NCI-H2107 (cell line): ENCODE measurements around the gene NMRAL1.

Source experiments
- DNase-seq: peaks from one replicate; lab custom pipeline; 2025; lab: John Stamatoyannopoulos, UW

The NMRAL1 gene

DNA sequence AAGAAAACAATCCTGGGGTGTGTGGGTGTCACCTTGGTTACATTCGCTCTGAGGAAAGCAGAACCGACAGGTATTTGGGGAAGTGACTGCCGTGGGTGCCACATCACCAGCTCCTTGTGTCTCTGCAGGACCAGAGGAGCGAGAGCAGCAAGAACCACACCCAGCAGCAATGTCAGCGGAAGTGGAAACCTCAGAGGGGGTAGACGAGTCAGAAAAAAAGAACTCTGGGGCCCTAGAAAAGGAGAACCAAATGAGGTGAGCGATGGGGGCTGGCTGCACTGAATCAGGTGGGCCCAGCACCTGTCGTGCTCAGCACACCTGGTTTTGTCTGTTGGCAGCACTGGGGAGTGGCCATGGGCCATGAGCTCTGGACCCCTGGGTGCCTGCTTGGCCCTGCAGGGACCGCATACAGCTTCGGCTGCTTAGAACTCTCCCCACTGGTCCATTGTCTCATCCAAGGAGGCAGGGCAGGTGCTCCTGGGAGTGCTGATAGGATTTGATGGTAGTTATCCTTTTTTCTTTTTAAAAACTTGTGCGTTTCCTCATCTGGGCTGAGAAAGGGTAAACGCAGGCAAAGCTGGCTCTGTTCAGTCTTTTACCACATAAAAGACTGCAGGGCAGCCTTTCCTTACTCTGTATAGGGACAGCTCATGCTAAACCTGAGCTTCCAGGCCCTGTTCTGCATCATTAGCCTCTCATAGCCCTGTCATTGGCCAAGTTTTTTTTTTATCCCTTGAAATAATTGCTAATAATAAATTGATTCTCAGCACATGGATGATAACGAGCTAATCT, 31.1 kb upstream of the NMRAL1 start:
- DNase-seq = no peak

DNA sequence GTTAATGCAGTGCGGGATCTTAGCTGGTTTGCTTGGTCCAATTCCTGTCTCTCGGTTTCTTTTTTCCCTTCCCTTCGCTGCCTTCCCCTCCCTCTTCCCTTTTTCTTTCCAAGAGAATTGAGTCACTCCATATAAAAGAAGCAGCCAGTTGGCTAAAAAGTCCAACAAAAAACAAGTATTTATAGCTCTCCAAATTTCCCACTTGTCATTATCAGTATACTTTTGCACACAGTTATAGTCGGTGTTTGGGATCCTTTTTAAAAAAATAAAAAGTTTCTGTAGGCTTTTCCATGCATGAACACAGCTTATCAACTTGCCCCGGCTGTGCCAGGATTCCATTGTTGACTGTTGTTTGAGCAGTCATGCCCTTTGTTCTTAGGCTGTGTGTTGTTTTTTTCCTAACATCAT, 26.6 kb upstream of the NMRAL1 start:
- no peak for DNase-seq

DNA sequence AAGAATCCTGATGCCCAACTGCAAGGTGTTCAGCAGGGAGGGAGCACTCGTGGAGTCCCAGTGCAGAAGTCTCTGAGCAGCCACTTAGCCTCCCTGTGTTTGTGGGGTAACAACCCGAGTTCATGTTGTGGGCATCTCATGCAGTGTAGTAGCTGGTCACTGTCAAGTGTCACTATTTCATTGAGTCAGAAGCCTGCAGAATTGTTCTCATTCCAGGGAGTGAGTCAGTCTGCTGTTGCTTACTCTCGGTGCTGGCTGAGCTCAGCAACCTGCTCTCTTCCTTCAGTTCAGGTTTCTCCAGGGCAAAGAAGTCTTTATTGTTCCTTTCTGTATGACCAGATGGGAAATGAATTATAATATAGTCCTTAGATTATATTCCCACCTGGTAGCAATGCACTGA, 25.8 kb upstream of the NMRAL1 start:
- DNase-seq = no peak

- no peak for DNase-seq
Measured at GRCh38 chr16:4499196-4499555, 24.8 kb upstream of the NMRAL1 start.

- DNase-seq = no peak
Measured at GRCh38 chr16:4498546-4499195, 24.2 kb upstream of the NMRAL1 start.

DNA sequence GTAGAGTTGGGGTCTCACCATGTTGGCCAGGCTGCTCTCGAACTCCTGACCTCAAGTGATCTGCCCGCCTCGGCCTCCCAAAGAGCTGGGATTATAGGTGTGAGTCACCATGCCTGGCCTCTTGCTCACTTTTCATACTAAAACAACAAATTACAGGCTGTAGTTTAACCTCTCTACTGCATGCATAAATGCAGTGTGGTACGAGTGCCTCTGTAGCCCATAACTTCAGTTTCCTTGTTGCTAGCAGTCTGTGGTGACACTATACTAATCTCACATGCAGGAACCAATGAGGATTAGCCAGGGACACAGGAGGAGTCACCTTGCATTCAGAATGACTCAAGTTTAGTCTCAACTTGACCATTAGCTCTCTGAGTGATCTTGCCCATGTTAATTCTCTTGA, 21.9 kb upstream of the NMRAL1 start:
- no peak for DNase-seq

DNA sequence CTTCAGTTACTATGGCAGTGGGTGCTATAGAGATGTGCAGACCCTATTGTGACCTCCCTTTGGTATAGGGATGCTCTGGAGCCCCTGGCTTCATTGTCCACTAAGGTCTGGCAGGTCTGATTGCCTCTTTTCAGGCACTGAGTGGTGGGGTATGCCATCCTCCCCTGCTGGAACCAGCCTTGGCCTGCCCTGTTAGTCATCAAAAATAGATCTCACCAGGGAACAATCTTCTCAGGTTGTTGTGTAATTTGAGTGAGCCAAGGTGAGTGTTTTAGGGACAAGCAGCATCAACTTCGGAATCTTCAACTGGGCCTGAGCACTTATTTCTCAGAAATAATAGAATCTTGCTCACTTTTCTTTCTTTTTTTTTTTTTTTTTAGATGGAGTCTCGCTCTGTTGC, 21.3 kb upstream of the NMRAL1 start:
- no peak for DNase-seq

DNA sequence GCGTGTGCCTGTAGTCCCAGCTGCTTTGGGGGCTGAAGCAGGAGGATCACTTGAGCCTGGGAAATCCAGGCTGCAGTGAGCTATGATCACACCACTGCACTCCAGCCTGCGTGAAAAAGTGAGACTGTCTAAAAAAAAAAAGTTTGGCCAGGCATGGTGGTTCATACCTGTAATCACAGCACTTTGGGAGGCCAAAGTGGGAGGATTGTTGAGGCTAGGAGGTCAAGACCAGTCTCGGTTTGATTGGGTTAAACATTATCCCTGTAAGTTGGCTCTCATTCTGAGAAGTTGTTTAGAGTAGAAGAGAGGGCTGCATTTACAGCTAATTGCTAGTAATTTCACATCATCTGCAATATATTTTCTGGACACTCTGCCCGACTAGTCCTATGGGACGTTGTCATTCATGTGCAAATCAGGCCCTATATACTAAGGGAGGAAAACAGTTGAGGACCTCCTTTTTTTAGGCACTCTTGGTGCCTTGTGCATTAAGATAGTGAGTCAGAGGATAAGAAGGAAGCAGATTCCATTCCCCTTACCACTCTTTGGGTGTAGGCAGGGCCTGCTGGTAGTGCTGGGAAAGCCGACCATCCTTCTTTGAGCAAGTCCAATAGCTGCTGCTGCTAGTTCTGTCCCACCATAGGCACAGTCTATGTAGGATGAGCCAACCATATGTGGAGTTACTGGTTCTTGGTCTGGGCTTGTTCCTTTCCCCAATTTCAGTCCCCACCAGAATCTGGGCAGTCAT, 20.5 kb upstream of the NMRAL1 start:
- DNase-seq = no peak

DNA sequence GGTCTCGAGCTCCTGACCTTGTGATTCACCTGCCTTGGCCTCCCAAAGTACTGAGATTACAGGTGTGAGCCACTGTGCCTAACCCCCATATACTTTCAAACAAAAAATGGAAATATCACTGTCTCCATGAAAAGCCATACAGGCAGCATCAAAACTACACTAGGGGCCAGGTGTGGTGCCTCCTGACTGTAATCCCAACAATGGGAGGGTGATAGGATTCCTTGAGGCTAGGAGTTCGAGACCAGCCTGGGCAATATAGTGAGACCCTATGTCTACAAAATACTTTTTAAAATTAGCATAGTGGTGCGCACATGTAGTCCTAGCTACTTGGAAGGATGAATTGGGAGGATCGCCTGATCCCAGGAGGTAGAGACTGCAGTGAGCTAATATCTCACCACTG, 17.5 kb upstream of the NMRAL1 start:
- no peak for DNase-seq

GRCh38 chr16:4489030-4489429, 14.6 kb upstream of the NMRAL1 start:
- no peak for DNase-seq

- no peak for DNase-seq
Measured at GRCh38 chr16:4488499-4488967, 14.1 kb upstream of the NMRAL1 start.

DNA sequence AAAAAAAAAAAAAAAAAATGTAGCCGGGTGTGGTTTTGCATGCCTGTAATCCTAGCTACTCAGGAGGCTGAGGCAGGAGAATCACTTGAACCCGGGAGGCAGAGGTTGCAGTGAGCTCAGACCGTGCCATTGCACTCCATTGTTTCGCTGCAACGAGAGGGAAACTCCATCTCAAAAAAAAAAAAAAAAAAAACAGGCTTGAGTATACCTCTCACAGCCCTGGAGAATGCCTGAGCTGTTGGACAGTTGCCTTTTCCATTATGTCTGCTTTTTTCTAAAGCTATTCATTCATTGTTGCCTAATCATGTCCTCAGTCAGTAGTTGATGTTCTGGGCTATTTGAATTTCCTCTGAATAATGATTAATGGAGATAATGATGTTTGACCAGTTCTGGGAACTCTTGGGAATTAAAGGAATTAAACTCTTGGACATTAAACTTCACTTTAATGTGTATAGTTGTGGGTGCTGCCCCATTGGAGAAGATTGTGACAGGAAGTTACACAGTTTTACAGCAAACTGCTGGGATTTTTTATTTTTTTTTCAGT, 13.6 kb upstream of the NMRAL1 start:
- DNase-seq = no peak

DNA sequence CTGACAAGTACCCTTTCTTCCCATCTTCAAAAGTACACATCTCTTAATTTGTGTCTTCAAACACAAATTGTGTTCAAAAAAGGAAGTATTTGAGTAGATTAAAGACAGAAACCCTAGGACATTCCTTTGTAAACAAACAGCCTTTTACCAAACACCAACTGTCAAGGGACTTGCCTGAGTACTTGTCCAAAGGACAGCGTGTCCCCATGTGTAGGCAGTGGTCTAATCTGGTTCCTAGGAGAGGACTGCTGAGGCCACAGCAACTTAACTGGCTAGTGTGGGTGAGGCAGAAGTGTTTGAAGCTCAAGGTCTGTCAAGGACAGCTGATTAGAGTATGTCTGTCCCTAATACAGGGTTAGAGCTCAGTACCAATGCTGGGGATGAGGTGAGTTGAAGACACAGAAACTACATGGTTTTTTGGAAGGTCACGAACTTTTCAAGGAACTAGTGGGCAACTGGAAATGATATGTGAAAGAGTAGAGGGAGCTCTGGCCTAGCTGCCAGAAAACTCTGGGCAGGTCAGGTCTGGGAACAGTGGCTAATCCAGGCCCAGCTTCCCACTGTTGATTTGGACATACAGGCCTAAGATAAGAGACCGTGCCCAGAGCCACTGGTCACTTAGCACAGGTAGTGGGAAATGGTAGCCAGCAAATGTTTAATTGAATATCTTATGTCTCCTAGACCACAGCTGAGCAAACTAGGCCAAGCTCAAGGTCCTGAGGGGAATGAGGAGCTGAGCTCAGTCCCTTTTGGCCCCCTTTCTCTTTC, 11.9 kb upstream of the NMRAL1 start:
- no peak for DNase-seq

DNA sequence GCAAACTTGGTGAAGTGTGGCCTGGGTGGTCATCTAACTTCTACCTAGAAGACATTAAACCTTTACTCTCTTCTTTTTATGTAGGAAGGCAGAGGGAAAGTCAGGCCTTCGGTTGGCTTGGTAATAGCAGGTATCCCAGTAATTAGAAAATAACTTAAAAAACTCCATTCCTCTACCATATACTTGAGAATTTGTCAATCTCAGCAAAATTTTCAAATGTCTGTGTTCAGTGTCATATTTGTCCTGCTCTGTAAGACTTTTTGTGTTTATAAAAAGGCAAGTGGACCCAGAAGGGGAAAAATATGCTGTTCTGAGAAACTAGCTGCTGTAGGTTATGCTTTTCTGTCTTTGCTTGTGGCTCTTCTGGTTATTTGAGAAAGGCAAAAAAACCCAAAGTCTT, 7.5 kb upstream of the NMRAL1 start:
- DNase-seq = no peak

GRCh38 chr16:4481526-4481925, 7.1 kb upstream of the NMRAL1 start:
- DNase-seq = no peak

DNA sequence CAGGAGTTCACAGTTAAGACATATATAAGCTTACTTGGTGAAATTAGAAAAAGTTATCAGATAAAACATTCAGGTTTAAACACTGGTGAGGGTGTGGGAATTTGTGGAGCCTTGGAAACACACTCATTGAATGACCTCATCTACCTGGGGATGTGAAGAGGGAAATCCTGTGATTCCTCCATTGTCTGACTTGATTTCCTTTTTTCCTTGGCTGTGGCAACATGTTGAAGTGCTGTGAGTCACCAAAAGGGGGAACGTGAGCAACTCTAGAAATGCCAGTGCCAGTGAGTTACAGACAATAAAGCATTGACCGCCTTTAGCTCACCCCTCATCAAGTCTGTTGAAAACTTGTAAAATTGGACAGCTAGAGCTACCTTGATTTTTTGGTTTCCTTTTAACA, 3.5 kb upstream of the NMRAL1 start:
- no peak for DNase-seq

GRCh38 chr16:4475880-4476788, 1.7 kb upstream of the NMRAL1 start, which contains the start of gene HMOX2:
HMOX2 (plus strand) TSS chr16:4476398; CDS start chr16:4505525, 29,127 bp downstream.
- DNase-seq = peak; percentile 86

- DNase-seq = no peak
Measured at GRCh38 chr16:4472880-4473279, 1.5 kb downstream of the NMRAL1 start.

GRCh38 chr16:4471869-4472268, 2.6 kb downstream of the NMRAL1 start:
- no peak for DNase-seq

GRCh38 chr16:4468972-4469371, 5.5 kb downstream of the NMRAL1 start:
- DNase-seq = no peak

DNA sequence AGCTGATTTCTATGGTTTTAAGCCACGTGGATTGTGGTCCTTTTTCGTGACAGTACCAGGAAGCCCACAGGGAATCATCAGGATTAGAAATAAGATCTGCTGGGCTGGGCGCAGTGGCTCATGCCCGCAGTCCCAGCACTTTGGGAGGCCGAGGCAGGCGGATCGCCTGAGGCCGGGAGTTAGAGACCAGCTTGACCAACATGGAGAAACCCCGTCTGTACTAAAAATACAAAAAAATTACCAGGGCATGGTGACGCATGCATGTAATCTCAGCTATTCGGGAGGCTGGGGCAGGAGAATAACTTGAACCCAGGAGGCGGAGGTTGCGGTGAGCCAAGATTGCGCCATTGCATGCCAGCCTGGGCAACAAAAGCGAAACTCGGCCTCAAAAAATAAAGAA, 6.5 kb downstream of the NMRAL1 start:
- DNase-seq = no peak
